Measurements from ENCODE around the gene CLCN3. TPM values are rescaled to one million over a fixed set of nuclear protein-coding genes. Genes with fewer than 3 reads are reported as not detected.
"Not testable (repeated sequence)": the region's sequence is repeated elsewhere in the genome, so short reads cannot be mapped to it uniquely, and the experiment has no call there.

The CLCN3 gene
- total RNA-seq, 2 experiments from 2014 or later, result 18.5 to 20.8 TPM

DNA sequence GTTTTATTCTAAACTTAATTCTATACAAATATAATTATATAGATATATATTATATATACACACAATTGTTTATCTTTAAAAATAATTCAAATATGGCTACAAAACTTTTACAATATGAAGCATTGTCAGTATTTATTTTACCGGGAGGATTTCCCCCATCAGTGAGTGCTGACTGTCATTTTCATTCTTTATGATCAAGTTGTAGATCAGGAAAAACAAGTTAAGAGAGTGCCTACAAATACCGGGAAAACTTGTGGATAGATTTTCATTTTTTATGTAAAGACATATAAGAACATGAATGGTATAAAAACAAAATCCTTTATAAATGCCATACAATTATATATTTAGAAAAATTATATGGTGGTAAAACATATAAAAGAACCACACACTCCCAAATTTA, 37.8 kb downstream of the CLCN3 start:
- H3K36me3 Mint-ChIP-seq, result peaks cover 9% of the 10 kb centered on the region
- H3K27ac Mint-ChIP-seq, result no peak overlapping the region
- H3K9me3 Mint-ChIP-seq, result no peaks in the 10 kb centered on the region
- H3K4me1 Mint-ChIP-seq, result peaks cover 22% of the 10 kb centered on the region
- H3K27me3 Mint-ChIP-seq, result no peaks in the 10 kb centered on the region
- no peak overlapping the region for H3K4me3 Mint-ChIP-seq
- no peak for DNase-seq

- Mint-ChIP-seq H3K27me3 (no peaks in the 10 kb centered on the region), H3K4me3 (peak overlapping the region; percentile 10), H3K4me1 (peaks cover 25% of the 10 kb centered on the region), H3K27ac (peak overlapping the region; percentile 67), H3K9me3 (no peaks in the 10 kb centered on the region), H3K36me3 (peaks cover 8% of the 10 kb centered on the region)
- DNase-seq, result no peak
These were observed 38.8 kb downstream of the CLCN3 start for GRCh38 chr4:169658975-169659715.

GRCh38 chr4:169659716-169660670, 39.6 kb downstream of the CLCN3 start:
- peak; percentile 74 for DNase-seq
- H3K27ac Mint-ChIP-seq, result peak overlapping the region; percentile 92
- H3K9me3 Mint-ChIP-seq, result no peaks in the 10 kb centered on the region
- peaks cover 31% of the 10 kb centered on the region for H3K4me1 Mint-ChIP-seq
- peaks cover 8% of the 10 kb centered on the region for H3K36me3 Mint-ChIP-seq
- H3K4me3 Mint-ChIP-seq, result peak overlapping the region; percentile 90
- H3K27me3 Mint-ChIP-seq, result no peaks in the 10 kb centered on the region

DNA sequence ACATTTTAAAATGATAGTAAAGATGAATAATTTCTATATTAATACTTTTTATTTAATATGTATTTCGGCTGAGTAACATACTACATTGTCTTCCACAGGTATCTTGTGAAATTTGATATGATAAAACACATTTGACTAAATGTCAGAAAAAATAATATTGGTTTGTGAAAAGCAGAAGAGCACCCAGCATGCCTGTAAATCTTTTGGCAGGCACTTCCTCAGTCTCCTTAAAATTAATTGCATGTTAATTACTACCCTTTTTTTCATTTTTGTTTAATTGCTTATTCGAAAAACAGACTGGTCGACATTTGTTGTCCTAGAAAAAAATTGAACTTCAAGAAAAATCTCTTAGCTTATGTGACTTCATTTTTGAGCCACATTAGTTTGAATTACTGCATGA, 40.6 kb downstream of the CLCN3 start:
- no peak overlapping the region for H3K4me3 Mint-ChIP-seq
- no peak for DNase-seq
- H3K36me3 Mint-ChIP-seq, result peaks cover 9% of the 10 kb centered on the region
- no peak overlapping the region for H3K27ac Mint-ChIP-seq
- H3K4me1 Mint-ChIP-seq, result peaks cover 38% of the 10 kb centered on the region
- H3K9me3 Mint-ChIP-seq, result no peaks in the 10 kb centered on the region
- H3K27me3 Mint-ChIP-seq, result no peaks in the 10 kb centered on the region

GRCh38 chr4:169661761-169662160, 41.4 kb downstream of the CLCN3 start:
- no peaks in the 10 kb centered on the region for H3K27me3 Mint-ChIP-seq
- peaks cover 15% of the 10 kb centered on the region for H3K36me3 Mint-ChIP-seq
- DNase-seq, result no peak
- H3K9me3 Mint-ChIP-seq, result no peaks in the 10 kb centered on the region
- H3K27ac Mint-ChIP-seq, result no peak overlapping the region
- no peak overlapping the region for H3K4me3 Mint-ChIP-seq
- peaks cover 34% of the 10 kb centered on the region for H3K4me1 Mint-ChIP-seq

DNA sequence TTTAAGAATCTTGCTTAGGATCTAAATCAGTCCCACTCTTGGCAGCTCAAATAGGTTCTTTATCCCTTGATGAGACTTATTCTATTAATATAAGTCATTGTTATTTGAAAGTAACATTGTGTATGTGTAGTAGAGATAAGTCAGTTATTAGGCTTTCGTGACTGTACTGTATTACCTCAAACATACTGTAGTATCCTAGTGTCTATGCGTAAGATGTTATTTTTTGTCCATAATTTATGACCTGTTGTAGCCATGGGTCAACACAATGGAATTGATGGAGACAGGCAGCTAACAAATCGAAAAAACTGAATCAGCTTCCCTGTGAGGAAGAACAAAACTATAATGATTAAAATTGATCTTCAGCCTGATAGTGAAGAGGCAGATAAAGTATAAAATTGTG, 41.8 kb downstream of the CLCN3 start:
- Mint-ChIP-seq H3K27ac (no peak overlapping the region), H3K36me3 (peaks cover 15% of the 10 kb centered on the region), H3K4me3 (no peak overlapping the region), H3K27me3 (no peaks in the 10 kb centered on the region), H3K4me1 (peaks cover 34% of the 10 kb centered on the region), H3K9me3 (no peaks in the 10 kb centered on the region)
- DNase-seq, result no peak

- no peak for DNase-seq
- H3K4me1 Mint-ChIP-seq, result peaks cover 35% of the 10 kb centered on the region
- no peak overlapping the region for H3K4me3 Mint-ChIP-seq
- no peaks in the 10 kb centered on the region for H3K27me3 Mint-ChIP-seq
- no peak overlapping the region for H3K27ac Mint-ChIP-seq
- no peaks in the 10 kb centered on the region for H3K9me3 Mint-ChIP-seq
- peaks cover 15% of the 10 kb centered on the region for H3K36me3 Mint-ChIP-seq
These were observed 43.0 kb downstream of the CLCN3 start for GRCh38 chr4:169663402-169663801.

DNA sequence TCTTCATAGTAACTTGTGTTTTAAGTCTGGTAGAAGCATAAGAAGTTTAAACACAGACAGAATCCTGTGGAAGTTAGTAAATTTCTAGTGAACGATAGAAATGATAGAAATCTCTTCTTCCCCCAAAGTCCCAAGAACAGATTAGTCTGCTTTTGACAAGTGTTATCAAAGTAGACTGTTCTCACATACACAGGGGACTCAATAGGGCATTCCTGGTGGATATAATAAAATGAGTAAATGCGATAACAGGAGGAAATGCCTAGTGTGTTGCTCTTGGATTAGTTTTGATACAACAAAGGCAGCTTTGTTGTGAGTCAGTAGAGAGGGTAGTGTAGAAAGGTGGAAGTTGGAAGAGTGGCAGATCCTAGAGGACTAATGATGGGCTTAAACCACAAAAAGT, 43.5 kb downstream of the CLCN3 start:
- H3K27me3 Mint-ChIP-seq, result no peaks in the 10 kb centered on the region
- no peak for DNase-seq
- no peak overlapping the region for H3K4me3 Mint-ChIP-seq
- H3K4me1 Mint-ChIP-seq, result peaks cover 34% of the 10 kb centered on the region
- H3K27ac Mint-ChIP-seq, result no peak overlapping the region
- H3K36me3 Mint-ChIP-seq, result peaks cover 15% of the 10 kb centered on the region
- no peaks in the 10 kb centered on the region for H3K9me3 Mint-ChIP-seq

DNA sequence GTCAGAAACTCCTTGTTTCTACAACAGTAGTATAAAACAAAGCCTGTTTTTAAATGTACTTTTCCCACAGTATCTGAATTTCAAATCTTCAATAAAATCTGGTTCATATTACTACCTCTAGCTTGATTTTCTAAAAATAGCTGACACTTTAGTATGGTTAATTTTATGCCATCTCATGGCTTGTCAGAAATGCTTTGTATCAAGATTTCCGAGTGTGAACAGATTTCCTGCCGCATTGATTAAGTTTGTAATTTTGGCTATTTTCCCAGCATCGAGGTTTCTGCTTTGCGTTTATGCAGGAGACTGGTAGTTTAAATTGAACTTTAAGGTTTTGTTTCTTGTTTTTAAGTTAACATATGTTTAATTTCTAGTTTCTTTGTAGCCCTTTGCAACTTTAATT, 44.2 kb downstream of the CLCN3 start:
- Mint-ChIP-seq H3K4me1 (peaks cover 29% of the 10 kb centered on the region), H3K9me3 (no peaks in the 10 kb centered on the region), H3K36me3 (peaks cover 17% of the 10 kb centered on the region), H3K4me3 (no peak overlapping the region), H3K27ac (no peak overlapping the region), H3K27me3 (no peaks in the 10 kb centered on the region)
- DNase-seq, result no peak

DNA sequence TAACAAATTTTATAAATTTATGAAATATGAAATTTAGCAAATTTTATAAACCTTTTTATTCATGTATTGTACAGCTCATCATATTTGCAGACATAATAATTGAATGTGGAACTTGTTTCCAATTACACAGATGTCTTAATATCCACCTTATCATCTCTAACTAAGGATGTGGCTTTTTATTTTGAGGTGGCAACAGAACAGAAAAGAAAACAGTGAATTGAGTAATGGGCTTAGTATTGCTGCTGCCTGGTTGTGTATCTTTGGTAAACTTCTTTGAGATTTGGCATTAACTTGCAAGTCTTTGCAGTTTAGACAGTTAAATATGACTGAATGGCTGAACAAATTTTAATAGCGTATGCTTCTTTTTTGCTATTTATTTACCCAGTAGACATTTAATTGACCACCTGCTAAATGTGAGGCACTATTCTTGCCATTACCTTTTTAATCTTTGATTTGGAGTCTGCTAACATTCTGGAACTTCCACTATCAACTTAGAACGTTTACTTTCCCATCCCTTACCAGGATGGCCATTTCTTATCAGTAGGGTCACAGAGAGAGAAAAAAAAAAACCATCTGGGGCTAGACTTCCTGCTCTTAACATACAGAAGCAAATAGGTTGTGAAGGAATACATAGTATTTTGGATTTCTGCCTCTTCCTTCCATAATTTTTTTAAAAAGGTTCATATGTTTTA, 44.8 kb downstream of the CLCN3 start:
- Mint-ChIP-seq H3K9me3 (no peaks in the 10 kb centered on the region), H3K27ac (no peak overlapping the region), H3K4me1 (peaks cover 27% of the 10 kb centered on the region)

GRCh38 chr4:169668069-169668721, 47.8 kb downstream of the CLCN3 start:
- H3K4me1 Mint-ChIP-seq, result peaks cover 19% of the 10 kb centered on the region
- no peak overlapping the region for H3K27ac Mint-ChIP-seq
- H3K36me3 Mint-ChIP-seq, result peaks cover 28% of the 10 kb centered on the region
- no peak overlapping the region for H3K4me3 Mint-ChIP-seq
- H3K9me3 Mint-ChIP-seq, result peaks cover 5% of the 10 kb centered on the region
- DNase-seq, result no peak
- no peaks in the 10 kb centered on the region for H3K27me3 Mint-ChIP-seq

More for the DNA sequence above, 44.8 kb downstream of the CLCN3 start:
- Mint-ChIP-seq H3K36me3 (peaks cover 21% of the 10 kb centered on the region), H3K4me3 (no peak overlapping the region), H3K27me3 (no peaks in the 10 kb centered on the region)
- DNase-seq, result no peak

GRCh38 chr4:169675825-169676224, 55.4 kb downstream of the CLCN3 start:
- H3K4me3 Mint-ChIP-seq, result no peak overlapping the region
- H3K27ac Mint-ChIP-seq, result no peak overlapping the region
- DNase-seq, result no peak
- H3K4me1 Mint-ChIP-seq, result peaks cover 7% of the 10 kb centered on the region
- H3K36me3 Mint-ChIP-seq, result peaks cover 25% of the 10 kb centered on the region
- no peaks in the 10 kb centered on the region for H3K27me3 Mint-ChIP-seq
- H3K9me3 Mint-ChIP-seq, result no peaks in the 10 kb centered on the region

- peaks cover 7% of the 10 kb centered on the region for H3K4me1 Mint-ChIP-seq
- no peak overlapping the region for H3K4me3 Mint-ChIP-seq
- no peaks in the 10 kb centered on the region for H3K27me3 Mint-ChIP-seq
- H3K9me3 Mint-ChIP-seq, result no peaks in the 10 kb centered on the region
- no peak for DNase-seq
- peak overlapping the region; percentile 16 for H3K27ac Mint-ChIP-seq
- H3K36me3 Mint-ChIP-seq, result peaks cover 22% of the 10 kb centered on the region
These were observed 56.9 kb downstream of the CLCN3 start for GRCh38 chr4:169677150-169677748.

DNA sequence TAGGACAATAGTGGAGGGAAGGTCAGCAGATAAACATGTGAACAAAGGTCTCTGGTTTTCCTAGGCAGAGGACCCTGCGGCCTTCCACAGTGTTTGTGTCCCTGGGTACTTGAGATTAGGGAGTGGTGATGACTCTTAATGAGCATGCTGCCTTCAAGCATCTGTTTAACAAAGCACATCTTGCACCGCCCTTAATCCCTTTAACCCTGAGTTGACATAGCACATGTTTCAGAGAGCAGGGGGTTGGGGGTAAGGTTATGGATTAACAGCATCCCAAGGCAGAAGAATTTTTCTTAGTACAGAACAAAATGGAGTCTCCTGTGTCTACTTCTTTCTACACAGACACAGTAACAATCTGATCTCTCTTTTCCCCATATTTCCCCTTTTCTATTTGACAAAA, 58.1 kb downstream of the CLCN3 start:
- not testable (repeated sequence) for H3K4me3 Mint-ChIP-seq, H3K4me1 Mint-ChIP-seq, H3K9me3 Mint-ChIP-seq, DNase-seq, H3K27ac Mint-ChIP-seq, H3K27me3 Mint-ChIP-seq
- H3K36me3 Mint-ChIP-seq, result peaks cover 22% of the 10 kb centered on the region
